ENCODE results near the gene TUFT1.
A peak's percentile ranks its signal among the peaks of the same experiment; 100 is the strongest.
"Not testable (repeated sequence)": the region's sequence is repeated elsewhere in the genome, so short reads cannot be mapped to it uniquely, and the experiment has no call there.

TUFT1 gene

GRCh38 chr1:151581451-151581850 is 41.3 kb downstream of the TUFT1 start:
- no peak for DNase-seq

DNA sequence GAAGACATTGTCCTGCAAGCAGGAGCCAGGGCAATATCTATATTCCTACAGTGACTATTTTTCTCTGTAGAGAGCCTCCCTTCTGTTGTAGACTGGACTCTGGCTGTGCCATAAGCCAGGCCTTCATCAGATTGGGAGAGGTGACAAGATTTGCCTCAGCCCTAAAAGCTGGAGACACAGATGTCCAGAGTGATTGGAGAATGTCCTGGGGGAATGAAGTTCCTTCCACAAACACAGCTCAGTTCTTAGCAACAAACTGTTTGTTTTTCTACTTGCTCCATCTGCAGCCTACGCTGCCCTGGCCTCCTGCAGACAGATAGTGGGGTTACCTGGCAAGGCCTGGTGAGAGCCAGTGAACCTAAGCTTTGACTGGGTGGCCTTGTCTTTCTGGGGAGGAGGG is 41.8 kb downstream of the TUFT1 start:
- DNase-seq: no peak

- DNase-seq: no peak
Measured at GRCh38 chr1:151583796-151584195, 43.7 kb downstream of the TUFT1 start.

DNA sequence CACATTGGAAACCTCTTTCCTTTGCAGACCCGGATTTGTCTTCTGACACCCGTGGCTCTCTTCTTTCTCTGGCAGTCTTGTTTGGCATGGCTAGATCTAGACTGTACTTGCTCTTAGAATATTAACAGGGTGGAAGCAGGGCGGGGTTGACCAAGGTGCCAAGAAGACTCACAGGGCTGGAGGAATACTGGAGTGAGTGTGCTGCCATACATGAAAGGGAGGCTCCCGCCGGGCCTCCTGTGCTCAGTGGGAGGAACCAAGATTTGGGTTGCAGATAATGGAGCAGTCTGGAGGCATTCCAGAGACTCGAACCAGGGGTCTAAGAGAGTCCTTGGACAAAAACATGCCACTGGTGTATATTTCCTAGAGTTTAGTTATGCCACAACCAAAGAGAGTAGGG is 44.2 kb downstream of the TUFT1 start:
- no peak for DNase-seq

DNA sequence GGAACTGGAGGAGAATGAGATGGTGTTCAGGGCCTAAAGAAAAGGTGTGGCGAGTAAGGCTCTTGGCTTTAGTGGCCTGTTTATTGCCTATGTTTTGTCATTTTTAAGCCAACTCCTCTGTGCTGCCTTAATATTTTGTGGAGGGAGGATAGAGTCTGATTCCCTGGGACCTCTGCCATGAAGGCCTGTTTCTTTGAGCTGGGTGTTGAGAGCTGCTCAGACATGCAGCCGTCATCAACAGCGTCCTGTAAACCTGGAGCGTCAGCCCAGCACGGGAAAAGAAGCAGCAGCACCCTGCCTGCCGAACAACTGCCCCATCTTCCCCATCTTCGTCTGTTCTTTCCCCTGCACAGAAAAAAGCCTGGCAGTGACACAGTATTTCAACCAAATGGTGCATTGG is 44.7 kb downstream of the TUFT1 start:
- no peak for DNase-seq

- DNase-seq: peak; percentile 65
Measured at GRCh38 chr1:151585622-151586021, 45.5 kb downstream of the TUFT1 start.

DNA sequence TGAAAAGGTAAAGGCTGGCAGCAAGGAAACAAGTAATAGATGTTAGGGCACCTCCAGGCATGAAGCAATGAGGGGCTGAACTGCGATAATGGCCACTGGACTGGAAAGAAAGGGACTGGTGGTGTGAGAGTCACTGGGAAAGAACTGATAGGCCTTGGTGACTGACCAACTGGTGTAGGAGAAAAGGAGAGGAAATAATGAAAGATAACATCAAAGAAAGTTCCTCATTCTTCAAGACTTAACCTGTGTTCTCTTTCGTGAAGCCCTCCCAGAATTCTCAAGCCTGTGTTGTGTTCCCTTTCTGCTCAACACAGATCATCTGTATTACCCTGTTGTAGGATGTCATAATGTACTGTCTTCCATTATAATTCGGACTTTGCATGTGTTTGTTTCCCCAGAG is 50.9 kb downstream of the TUFT1 start:
- no peak for DNase-seq

DNA sequence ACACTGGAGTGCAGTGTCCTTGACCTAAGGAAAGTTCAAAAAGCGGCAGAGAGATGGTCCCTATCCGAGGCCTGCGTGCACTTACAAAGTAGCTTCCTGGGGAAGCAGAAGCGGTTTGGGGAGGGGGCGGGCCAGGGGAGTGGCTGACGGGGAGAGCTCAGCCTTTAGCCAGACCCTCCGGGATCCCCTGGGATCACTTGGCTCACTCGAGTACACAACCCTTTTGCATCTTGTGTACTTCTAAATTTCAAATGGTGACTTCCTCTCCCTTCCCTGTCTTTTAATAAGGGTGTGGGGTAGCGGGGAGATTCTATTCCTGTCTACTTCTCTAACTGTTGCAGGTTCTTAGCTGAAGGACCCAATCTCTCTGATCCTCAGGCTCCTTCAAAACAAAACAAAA is 53.6 kb downstream of the TUFT1 start:
- no peak for DNase-seq

GRCh38 chr1:151594143-151594625 is 54.1 kb downstream of the TUFT1 start:
- DNase-seq: peak; percentile 25

DNA sequence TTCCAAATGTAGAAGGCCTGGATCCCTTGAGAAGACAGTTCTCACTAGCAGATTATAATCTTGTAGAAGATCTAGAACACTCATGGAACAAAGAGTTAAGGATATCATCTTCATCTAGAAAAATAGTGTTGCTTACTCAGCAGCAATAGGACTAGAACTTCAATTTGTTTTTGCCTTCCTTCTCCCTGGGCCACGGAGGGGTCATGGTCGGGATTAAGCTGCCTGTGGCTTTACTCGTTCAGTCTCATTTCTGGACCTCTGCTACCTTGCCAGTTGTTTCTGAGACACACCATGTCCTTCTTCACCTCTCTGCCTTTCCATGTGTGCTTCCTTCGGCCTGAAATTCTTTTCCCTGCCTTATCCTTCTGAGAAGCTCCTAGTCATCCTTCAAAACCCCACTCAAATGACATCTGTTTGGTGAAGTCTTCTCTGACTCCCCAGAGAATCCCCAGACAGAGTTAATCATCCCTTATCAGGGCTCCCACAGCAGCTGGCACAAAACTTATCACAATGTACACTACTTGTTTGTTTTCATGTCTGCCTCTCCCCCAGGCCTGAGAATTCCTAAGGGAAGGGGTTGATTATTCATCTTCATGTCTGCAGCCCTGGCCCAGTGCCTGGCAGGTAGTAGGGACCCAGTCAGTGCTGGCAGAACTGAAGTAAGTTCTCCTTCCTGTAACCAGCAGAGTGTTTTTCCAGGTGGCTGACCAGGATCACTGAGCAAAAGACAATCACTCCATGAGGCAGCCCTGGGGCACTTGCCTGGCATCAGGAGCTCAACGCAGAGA is 56.3 kb downstream of the TUFT1 start:
- DNase-seq: no peak

GRCh38 chr1:151602550-151602949 is 62.4 kb downstream of the TUFT1 start:
- not testable (repeated sequence) for DNase-seq

DNA sequence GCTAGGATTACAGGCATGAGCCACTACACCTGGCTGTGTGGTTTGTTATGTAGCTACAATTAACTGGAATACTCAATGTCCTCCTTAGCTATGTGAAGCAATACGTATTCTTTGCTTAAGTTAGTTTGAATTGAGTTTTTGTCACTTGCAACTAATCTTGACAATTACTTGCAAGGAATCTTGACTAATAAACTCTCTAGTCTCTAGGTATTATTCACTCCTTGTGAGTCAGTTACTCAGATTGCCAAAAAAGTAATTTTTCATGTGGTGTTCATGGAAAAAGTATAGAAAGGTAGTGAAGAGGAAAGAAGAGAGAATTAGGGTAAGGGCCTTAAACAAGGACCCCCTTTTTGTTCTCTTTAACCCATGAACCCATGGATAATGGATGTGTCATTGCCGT is 64.2 kb downstream of the TUFT1 start:
- no peak for DNase-seq

- no peak for DNase-seq
Measured at GRCh38 chr1:151606384-151606783, 66.3 kb downstream of the TUFT1 start.

DNA sequence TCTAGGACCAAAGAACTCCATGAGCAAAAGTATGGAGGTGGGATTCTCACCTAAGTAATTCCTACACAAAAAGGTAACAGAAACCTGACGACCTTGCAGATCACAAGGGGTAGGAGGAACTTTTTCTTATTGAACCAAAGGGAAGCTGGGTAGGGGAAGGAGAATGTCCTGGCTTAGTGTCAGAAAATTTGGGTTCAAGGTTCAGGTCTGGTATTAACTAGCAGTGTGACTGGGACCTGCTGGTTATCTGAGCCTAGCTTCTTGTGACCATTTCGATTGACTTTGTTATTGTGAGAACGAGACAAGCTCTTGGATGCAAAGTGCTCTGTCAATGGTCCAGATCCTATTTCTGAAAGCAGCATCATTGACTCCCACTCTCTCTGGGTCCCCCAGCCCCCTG is 66.7 kb downstream of the TUFT1 start:
- no peak for DNase-seq

GRCh38 chr1:151610142-151610541 is 70.0 kb downstream of the TUFT1 start:
- no peak for DNase-seq

DNA sequence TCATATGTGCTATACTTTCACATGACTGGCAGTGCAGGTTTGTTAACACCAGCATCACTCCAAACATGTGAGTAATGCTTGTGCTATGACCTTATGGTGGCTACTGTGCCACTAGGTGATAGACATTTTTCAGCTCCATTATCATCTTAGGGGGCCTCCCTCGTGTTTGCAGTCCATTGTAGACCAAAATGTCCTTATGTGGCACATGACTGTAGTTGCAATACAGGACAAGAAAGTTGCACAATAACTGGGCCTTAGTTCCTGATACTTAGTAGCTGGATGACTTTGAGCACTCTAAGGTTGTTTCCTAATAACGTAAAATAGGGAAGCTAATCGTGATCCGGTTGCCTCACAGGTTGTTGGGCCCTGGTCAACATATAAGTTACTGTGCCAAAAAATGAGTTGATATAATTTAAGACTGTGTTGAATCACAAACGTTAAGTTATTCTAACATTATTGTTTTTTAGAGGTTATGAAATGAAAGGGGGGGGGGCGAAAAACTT is 71.2 kb downstream of the TUFT1 start:
- peak; percentile 41 for DNase-seq

DNA sequence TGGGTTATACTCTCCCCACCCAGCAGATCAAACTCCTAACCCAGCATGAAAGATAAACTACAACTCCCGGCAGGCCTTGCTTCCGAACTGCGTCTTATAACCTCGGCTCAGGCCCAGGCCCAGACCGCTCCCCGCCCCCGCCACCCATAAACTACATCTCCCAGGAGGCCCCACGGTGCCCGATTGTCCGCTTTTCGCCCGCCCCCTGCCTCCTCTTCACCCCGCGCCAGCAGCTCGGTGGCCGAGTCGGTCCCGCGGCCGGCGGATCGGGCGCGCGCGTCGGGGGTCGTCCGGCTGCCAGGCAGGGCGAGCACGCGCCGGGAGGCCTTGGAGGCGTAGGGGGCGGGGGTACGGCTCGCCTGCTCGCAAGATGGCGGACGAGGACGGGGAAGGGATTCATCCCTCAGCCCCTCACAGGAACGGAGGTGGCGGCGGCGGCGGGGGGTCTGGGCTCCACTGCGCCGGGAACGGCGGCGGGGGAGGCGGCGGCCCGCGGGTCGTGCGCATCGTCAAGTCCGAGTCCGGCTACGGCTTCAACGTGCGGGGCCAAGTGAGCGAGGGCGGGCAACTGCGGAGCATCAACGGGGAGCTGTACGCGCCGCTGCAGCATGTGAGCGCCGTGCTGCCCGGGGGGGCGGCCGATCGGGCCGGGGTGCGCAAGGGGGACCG is 71.9 kb downstream of the TUFT1 start, which contains the start of gene SNX27:
SNX27 (plus strand) TSS at position 219 of the 669 bp plus-strand sequence; CDS start at position 371, 152 bp downstream.
- peak; percentile 93 for DNase-seq

DNA sequence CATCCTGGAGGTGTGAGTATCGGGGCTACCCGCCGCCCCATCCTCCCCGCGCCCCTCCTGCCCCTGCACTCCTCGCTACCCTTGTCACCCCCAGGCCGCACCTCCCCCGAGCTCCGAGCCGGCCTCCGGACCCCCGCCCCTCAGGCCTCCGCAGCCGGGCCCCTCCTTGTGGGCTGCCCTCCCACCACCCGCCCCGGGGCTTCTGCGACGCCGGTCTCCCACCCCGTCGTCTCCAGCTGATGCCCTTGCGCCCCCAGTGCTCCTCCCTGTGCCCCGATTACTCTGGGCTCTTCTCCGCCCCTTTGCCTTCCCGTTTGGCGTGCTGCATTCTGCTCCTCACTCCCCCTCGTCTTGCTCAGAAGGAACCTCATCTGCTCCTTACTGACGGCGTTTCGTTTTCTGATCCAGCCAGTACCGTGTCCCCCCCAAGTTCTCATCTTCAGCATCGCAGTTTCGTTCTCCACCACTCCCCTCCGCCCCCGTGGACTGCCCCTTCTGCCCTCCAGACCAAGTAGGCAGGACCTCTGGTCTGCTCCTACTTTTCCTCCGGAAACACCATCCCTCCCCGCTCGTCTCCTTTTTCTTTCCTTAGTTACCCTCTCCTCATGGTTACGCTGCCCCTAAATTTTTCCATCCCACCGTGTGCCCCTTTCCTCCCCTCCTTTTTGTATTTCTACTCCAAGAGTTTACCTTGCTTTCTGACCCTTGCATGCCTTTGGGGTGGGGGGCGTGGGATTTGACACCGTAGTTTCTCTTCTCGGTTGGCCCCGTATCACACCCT is 72.6 kb downstream of the TUFT1 start:
- no peak for DNase-seq

DNA sequence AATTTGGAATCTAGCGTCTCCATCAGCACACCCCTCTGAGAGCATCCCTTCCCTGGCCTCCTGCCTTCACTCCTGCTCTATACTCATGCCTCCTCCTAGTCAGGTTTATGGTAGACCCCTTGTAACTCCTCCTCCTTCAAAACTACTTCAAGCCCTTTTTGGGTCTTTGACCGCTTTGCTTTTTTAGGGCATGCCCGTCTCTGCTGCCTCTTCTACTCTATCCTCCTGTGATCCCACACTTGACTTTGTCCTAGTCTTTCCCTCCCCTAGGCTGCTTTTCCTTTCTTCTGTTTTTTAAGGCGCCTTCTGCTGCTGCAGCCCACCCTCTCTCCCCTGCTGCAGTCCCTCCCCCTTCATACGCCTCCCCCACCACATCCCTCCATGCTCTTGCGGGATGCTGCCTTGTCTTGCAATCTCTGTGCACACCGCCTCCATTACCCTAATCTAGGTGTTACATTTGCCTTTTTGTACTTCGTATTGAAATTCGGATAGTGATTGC is 73.2 kb downstream of the TUFT1 start:
- no peak for DNase-seq

GRCh38 chr1:151615711-151616504 is 75.8 kb downstream of the TUFT1 start:
- DNase-seq: no peak

- DNase-seq: no peak
Measured at GRCh38 chr1:151616505-151616849, 76.4 kb downstream of the TUFT1 start.

GRCh38 chr1:151618003-151618402 is 77.9 kb downstream of the TUFT1 start:
- DNase-seq: no peak

All from fibroblast of skin of abdomen (primary cell).